ENCODE results near the gene GPC5.

The GPC5 gene

GRCh38 chr13:91513790-91514189, 115.4 kb downstream of the GPC5 start:
- intact Hi-C loops (cut with DNase I; ENCODE audit: low total_unique reads): no loop called here
- H3K27ac ChIP-seq: no peak overlapping the region
- no peaks in the 10 kb centered on the region for H3K27me3 ChIP-seq
- no peak for TF ChIP-seq CTCF (IDR thresholded peaks at IDR 0.05)
- no peaks in the 10 kb centered on the region for H3K9me3 ChIP-seq
- H3K36me3 ChIP-seq: no peaks in the 10 kb centered on the region
- H3K4me1 ChIP-seq: no peaks in the 10 kb centered on the region
- no peak overlapping the region for H3K4me3 ChIP-seq
- no peak for DNase-seq

- Histone ChIP-seq H3K4me3 (no peak overlapping the region), H3K9me3 (no peaks in the 10 kb centered on the region), H3K4me1 (no peaks in the 10 kb centered on the region), H3K27ac (no peak overlapping the region), H3K36me3 (no peaks in the 10 kb centered on the region), H3K27me3 (no peaks in the 10 kb centered on the region)
- DNase-seq: no peak
- TF ChIP-seq CTCF (IDR thresholded peaks at IDR 0.05): no peak
- intact Hi-C loops (cut with DNase I; ENCODE audit: low total_unique reads): no loop called here
These were observed 118.4 kb downstream of the GPC5 start for GRCh38 chr13:91516799-91517198.

GRCh38 chr13:91520952-91521351, 122.5 kb downstream of the GPC5 start:
- no peak overlapping the region for H3K27ac ChIP-seq
- no peaks in the 10 kb centered on the region for H3K36me3 ChIP-seq
- no peak overlapping the region for H3K4me3 ChIP-seq
- TF ChIP-seq CTCF (IDR thresholded peaks at IDR 0.05): no peak
- H3K27me3 ChIP-seq: no peaks in the 10 kb centered on the region
- no peak for DNase-seq
- intact Hi-C loops (cut with DNase I; ENCODE audit: low total_unique reads): no loop called here
- H3K9me3 ChIP-seq: no peaks in the 10 kb centered on the region
- H3K4me1 ChIP-seq: no peaks in the 10 kb centered on the region

DNA sequence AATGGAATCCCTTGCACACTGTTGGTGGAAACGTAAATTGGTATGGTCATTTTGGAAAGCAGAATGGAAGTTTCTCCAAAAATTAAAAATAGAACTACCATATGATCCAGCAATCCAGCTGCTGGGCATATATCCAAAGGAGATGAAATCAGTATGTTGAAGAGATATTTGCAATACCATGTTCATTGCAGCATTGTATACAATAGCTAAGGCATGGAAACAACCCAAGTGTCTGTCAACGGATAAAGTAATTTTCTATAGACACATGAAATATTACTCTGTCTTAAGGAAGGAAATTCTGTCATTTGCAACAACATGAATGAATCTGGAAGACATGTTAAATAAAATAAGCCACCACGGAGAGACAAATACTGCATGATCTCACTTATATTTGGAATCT, 124.7 kb downstream of the GPC5 start:
- Histone ChIP-seq H3K36me3 (no peaks in the 10 kb centered on the region), H3K27ac (no peak overlapping the region), H3K9me3 (no peaks in the 10 kb centered on the region), H3K4me3 (no peak overlapping the region), H3K27me3 (no peaks in the 10 kb centered on the region), H3K4me1 (no peaks in the 10 kb centered on the region)
- intact Hi-C loops (cut with DNase I; ENCODE audit: low total_unique reads): no loop called here
- no peak for TF ChIP-seq CTCF (IDR thresholded peaks at IDR 0.05)
- no peak for DNase-seq

DNA sequence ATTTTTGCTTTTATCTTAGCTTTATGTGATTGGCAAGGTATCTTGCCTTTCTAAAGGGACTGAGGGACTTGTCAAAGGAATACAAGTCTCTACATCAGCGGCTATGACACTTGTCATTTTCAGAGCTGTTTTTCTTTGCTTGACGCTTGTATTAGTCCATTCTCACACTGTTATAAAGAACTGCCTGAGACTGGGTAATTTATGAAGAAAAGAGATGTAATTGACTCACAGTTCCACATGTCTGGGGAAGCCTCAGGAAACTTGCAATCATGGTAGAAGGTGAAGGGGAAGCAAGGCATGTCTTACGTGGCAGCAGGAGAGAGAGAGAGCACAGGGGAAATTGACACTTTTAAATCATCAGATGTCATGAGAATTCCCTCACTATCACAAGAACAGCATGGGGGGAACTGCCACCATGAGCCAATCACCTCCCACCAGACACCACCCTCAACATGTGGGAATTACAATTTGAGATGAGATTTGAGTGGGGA, 128.2 kb downstream of the GPC5 start:
- no peaks in the 10 kb centered on the region for H3K36me3 ChIP-seq
- no peak overlapping the region for H3K27ac ChIP-seq
- no peaks in the 10 kb centered on the region for H3K9me3 ChIP-seq
- DNase-seq: no peak
- H3K27me3 ChIP-seq: no peaks in the 10 kb centered on the region
- intact Hi-C loops (cut with DNase I; ENCODE audit: low total_unique reads): no loop called here
- no peaks in the 10 kb centered on the region for H3K4me1 ChIP-seq
- no peak overlapping the region for H3K4me3 ChIP-seq
- TF ChIP-seq CTCF (IDR thresholded peaks at IDR 0.05): no peak

Data from tibial artery (tissue), 4 donors.